Measurements from ENCODE around the gene CLTA. TPM values are rescaled to one million over a fixed set of nuclear protein-coding genes. Genes with fewer than 3 reads are reported as not detected.

Gene CLTA
- total and polyA plus RNA-seq, 10 of the 15 experiments (the other 5 are each of a cell fraction or from before 2014, with no cell fraction given) = 49.0 to 241 (median 168) TPM

- intact Hi-C loops (cut with micrococcal nuclease; ENCODE audit: unreplicated experiment) = no loop called here
- Histone ChIP-seq H3K36me3 (ENCODE audit: control insufficient read depth in 2 of 2, insufficient read depth in 2 of 2, low read length in 1 of 2) (no peaks in the 10 kb centered on the region), H3K27me3 (replicated peaks in 1 of 2; ENCODE audit: control insufficient read depth in 2 of 2, insufficient read depth in 2 of 2, low read length in 1 of 2) (no peaks in the 10 kb centered on the region), H4K20me1 (ENCODE audit: control insufficient read depth, insufficient read depth) (no peaks in the 10 kb centered on the region), H3K27ac (ENCODE audit: control insufficient read depth, insufficient read depth) (no peak overlapping the region), H3K4me3 (no peak overlapping the region), H2AFZ (ENCODE audit: control insufficient read depth, low read depth, low read length) (no peak overlapping the region), H3K4me2 (ENCODE audit: control insufficient read depth, insufficient read depth) (no peak overlapping the region), H3K9ac (ENCODE audit: control insufficient read depth, insufficient read depth, low read length) (no peak overlapping the region), H3K79me2 (ENCODE audit: control insufficient read depth, insufficient read depth, low read length) (peaks cover 25% of the 10 kb centered on the region), H3K4me1 (ENCODE audit: control insufficient read depth, insufficient read depth, low read length) (peaks cover 8% of the 10 kb centered on the region), H3K9me3 (replicated peaks; ENCODE audit: control insufficient read depth, insufficient read depth, low read length) (no peaks in the 10 kb centered on the region)
- ATAC-seq (no peak), FAIRE-seq (no peak), DNase-seq (ENCODE audit: low read depth, low spot score) (no peak)
- 94% methylated on average over 5 of the region's 5 CpGs for WGBS (ENCODE audit: insufficient coverage, insufficient replicate concordance, low lambda C conversion rate, missing lambda C conversion rate)
- TF ChIP-seq EP300 (IDR thresholded peaks at IDR 0.05; ENCODE audit: borderline replicate concordance in 1 of 2, control insufficient read depth in 1 of 2, low read depth in 2 of 2, low read length in 2 of 2) = no peak
- no peak for TF ChIP-seq RFX5 (IDR thresholded peaks at IDR 0.05; ENCODE audit: low read depth, low read length)
- TF ChIP-seq SKIL (IDR thresholded peaks at IDR 0.05; ENCODE audit: low read depth, poor library complexity, severe bottlenecking) = no peak
- no peak for TF ChIP-seq NBN (IDR thresholded peaks at IDR 0.05)
- no peak for TF ChIP-seq LARP7 (IDR thresholded peaks at IDR 0.05)
- TF ChIP-seq CHD4 (IDR thresholded peaks at IDR 0.05) = no peak
- TF ChIP-seq NFYA (IDR thresholded peaks at IDR 0.05; ENCODE audit: borderline replicate concordance, low read depth, low read length) = no peak
- no peak for TF ChIP-seq CBFB (IDR thresholded peaks at IDR 0.05; ENCODE audit: low read depth)
- TF ChIP-seq CBX5 (IDR thresholded peaks at IDR 0.05; ENCODE audit: low read depth) = no peak
- TF ChIP-seq ATF3 (IDR thresholded peaks at IDR 0.05; ENCODE audit: borderline replicate concordance, extremely low read depth, low read depth, low read length) = no peak
- TF ChIP-seq HDAC2 (IDR thresholded peaks at IDR 0.05) = no peak
- TF ChIP-seq EED (IDR thresholded peaks at IDR 0.05; ENCODE audit: low read depth) = no peak
- no peak for TF ChIP-seq E2F4 (IDR thresholded peaks at IDR 0.05; ENCODE audit: low read depth, low read length)
- TF ChIP-seq IRF5 (IDR thresholded peaks at IDR 0.05; ENCODE audit: borderline replicate concordance) = no peak
- SMC1A ChIA-PET (ENCODE audit: uncharacterized antibody, unreplicated experiment) = interaction anchor here (3.1 kb wide), 1 partner anchor 141 kb away, joined by 17 read pairs; no protein-coding TSS in a partner anchor
- RAD21 ChIA-PET (ENCODE audit: unreplicated experiment) = no interaction called here
- in situ Hi-C loops (cut with MboI) = no loop called here
- POLR2A ChIA-PET = no interaction called here
- no TSS peak for BruUV-seq (replicated peaks)
- CTCF ChIA-PET = interaction anchor here (1.6 kb wide), 1 partner anchor 86 kb away, joined by 12 read pairs; no protein-coding TSS in a partner anchor
These were observed 2.5 kb upstream of the CLTA start for GRCh38 chr9:36188212-36188611.
